ENCODE measurements around the gene DVL1. TPM values are rescaled to one million over a fixed set of nuclear protein-coding genes. Genes with fewer than 3 reads are reported as not detected.

Gene DVL1
- total and polyA plus RNA-seq, 2 of the 13 experiments (the other 11 are each of a cell fraction or from before 2014, with no cell fraction given) = 30.8 to 60.4 TPM

GRCh38 chr1:1330366-1331067 is 18.7 kb downstream of the DVL1 start (continued):
- TF ChIP-seq PATZ1 (CRISPR knock-in tag; IDR thresholded peaks at IDR 0.05) = 0 out of 2 replicates have a peak, but pooled peaks have one; percentile 45
- TF ChIP-seq HMGA1 (CRISPR knock-in tag; conservative IDR thresholded peaks at IDR 0.05) = no peak
- TF ChIP-seq ZBTB14 (CRISPR knock-in tag; IDR thresholded peaks at IDR 0.05) = no peak
- TF ChIP-seq ZNF607 (CRISPR knock-in tag; IDR thresholded peaks at IDR 0.05; ENCODE audit: borderline replicate concordance) = 0 out of 2 replicates have a peak, but pooled peaks have one; percentile 4
- no peak for TF ChIP-seq TCF7L2 (IDR thresholded peaks at IDR 0.05; ENCODE audit: low read depth, low read length)
- TF ChIP-seq TFAP4 (IDR thresholded peaks at IDR 0.05; ENCODE audit: borderline replicate concordance, low read depth) = no peak
- no peak for TF ChIP-seq IRF1 (CRISPR knock-in tag; IDR thresholded peaks at IDR 0.05; ENCODE audit: low read depth)
- no peak for TF ChIP-seq XBP1 (CRISPR knock-in tag; IDR thresholded peaks at IDR 0.05)
- TF ChIP-seq ZNF230 (CRISPR knock-in tag; IDR thresholded peaks at IDR 0.05) = no peak
- TF ChIP-seq ZNF746 (CRISPR knock-in tag; IDR thresholded peaks at IDR 0.05) = no peak
- no peak for TF ChIP-seq SP1 (IDR thresholded peaks at IDR 0.05)
- TF ChIP-seq SP1 (CRISPR knock-in tag; IDR thresholded peaks at IDR 0.05) = no peak
- TF ChIP-seq ZNF703 (CRISPR knock-in tag; IDR thresholded peaks at IDR 0.05; ENCODE audit: borderline replicate concordance) = no peak
- peak; percentile 15; the same call in 1 of the 2 replicates for TF ChIP-seq PRDM10 (CRISPR knock-in tag; IDR thresholded peaks at IDR 0.05; ENCODE audit: low read depth)
- TF ChIP-seq ZNF276 (CRISPR knock-in tag; IDR thresholded peaks at IDR 0.05; ENCODE audit: low read depth) = 0 out of 2 replicates have a peak, but pooled peaks have one; percentile 15
- no peak for TF ChIP-seq PHF20 (CRISPR knock-in tag; IDR thresholded peaks at IDR 0.05)
- TF ChIP-seq JUN (CRISPR knock-in tag; IDR thresholded peaks at IDR 0.05) = no peak

Data from HepG2 (cell line).